Stimulated activated effector memory CD8-positive, alpha-beta T cell treated with anti-CD3 and anti-CD28 coated beads, Interleukin-12 subunit alpha, Interleukin-12 subunit beta, amount 100 ng/mL, for 72 hours (primary cell): Measurements from ENCODE around the gene SPNS2.
A peak's percentile ranks its signal among the peaks of the same experiment; 100 is the strongest.

ENCODE experiments used
- ATAC-seq: fragments of 150-1000 bp; cut with Tn5 transposase; 2 replicates; pipeline ENCODE4 v1.10.0; 2021
- DNase-seq, 2 donors: peaks; one replicate each; pipeline ENCODE4 v3.0.0; 2021 to 2022; ENCODE audit warnings: low spot score in 2 of 2
- H3K27ac Mint-ChIP-seq: one replicate; pipeline ENCODE4 v1.8.0; 2022; ENCODE audit warnings: mild to moderate bottlenecking, mixed read lengths
- H3K36me3 Mint-ChIP-seq: one replicate; pipeline ENCODE4 v1.8.0; 2022; ENCODE audit warnings: mild to moderate bottlenecking, mixed read lengths
- H3K4me1 Mint-ChIP-seq: one replicate; pipeline ENCODE4 v1.8.0; 2022; ENCODE audit warnings: mixed read lengths
- H3K4me3 Mint-ChIP-seq: one replicate; pipeline ENCODE4 v1.8.0; 2022; ENCODE audit warnings: mild to moderate bottlenecking, mixed read lengths
- H3K9me3 Mint-ChIP-seq: one replicate; pipeline ENCODE4 v1.8.0; 2022; ENCODE audit warnings: mixed read lengths

The SPNS2 gene

DNA sequence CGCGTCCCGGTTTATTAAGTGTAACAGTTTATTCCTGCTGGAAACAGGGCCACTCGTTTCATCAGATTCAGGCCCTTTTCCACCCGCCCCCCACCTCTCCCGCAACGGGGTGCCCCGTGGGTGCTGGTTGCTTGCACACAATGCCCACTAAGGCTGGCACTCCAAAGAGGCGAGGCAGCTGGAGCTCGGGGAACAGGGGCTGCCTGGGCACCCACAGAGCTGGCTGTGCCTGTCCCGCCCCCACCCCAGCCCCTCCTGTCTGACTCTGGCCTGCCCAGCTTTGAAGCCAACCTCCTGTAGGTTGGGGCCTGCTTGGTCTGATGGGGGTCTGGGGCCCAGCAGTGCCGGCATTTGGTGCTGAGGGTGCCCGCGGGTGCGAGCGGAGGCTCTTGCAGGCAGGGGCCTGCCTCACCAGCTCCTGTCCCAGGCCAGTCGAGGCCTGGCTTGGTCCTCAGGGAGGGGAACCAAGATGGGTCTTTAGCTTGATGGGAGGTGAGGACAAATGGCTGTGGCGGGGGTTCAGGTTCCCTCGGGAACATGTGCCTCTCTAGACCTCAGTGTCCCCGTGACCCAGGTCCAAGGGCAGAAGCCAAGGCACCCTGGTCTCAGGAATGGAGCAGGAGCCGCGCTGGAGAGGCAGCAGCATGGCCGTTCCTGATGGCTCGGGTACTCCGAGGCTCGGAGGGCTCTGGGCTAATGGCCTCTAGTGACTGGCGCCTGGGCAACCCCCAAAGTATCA, 36.4 kb downstream of the SPNS2 start:
- Mint-ChIP-seq H3K4me1 (no peaks in the 10 kb centered on the region), H3K4me3 (no peak overlapping the region), H3K9me3 (no peaks in the 10 kb centered on the region), H3K36me3 (peaks cover 28% of the 10 kb centered on the region), H3K27ac (peak overlapping the region; percentile 55)
- no peak for ATAC-seq
- no peak for DNase-seq

DNA sequence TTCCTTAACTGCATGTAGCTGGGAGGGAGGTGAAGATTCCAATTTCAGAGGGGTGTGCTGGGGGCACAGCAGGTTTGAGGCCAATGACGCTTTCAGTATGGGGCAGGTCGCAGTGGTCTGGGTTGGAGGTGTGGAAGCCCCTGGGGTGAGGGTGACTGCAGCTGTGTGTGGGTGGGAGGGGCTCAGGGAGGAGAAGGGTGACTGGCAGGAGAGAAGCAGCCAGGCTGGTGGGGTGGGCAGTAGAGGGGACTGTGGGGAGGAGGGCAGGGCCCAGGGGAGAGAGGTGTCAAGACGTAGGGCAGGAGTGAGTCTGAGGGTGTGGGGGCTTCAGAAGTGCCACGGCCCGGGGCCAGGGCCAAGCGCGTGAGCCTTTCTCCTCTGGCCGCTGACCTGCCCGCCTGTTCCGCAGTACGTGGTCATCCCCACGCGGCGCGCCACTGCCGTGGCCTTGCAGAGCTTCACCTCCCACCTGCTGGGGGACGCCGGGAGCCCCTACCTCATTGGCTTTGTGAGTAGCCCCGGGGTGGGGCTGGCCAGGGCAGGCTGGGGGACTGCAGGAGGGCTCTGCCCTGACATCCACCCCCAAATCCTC, 37.1 kb downstream of the SPNS2 start:
- H3K4me3 Mint-ChIP-seq: no peak overlapping the region
- no peaks in the 10 kb centered on the region for H3K4me1 Mint-ChIP-seq
- H3K27ac Mint-ChIP-seq: peak overlapping the region; percentile 55
- peaks cover 35% of the 10 kb centered on the region for H3K36me3 Mint-ChIP-seq
- ATAC-seq: no peak
- H3K9me3 Mint-ChIP-seq: no peaks in the 10 kb centered on the region
- no peak for DNase-seq

DNA sequence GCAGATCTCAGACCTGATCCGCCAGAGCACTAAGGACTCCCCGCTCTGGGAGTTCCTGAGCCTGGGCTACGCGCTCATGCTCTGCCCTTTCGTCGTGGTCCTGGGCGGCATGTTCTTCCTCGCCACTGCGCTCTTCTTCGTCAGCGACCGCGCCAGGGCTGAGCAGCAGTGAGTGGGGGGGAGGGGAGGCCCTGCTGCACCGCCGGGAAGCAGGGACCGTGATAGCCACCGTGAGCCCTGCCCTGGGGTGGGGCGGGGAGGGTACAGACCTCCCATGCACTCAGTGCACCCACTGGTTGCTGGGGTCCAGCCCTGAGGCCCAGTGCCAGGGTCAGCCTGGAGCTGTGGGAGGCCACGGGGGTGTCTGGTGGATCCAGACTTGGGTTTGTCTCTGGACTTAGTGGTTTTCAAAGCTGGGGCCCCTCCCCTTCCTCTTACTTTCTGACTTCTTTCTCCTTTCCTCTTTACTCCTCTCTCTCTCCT, 37.6 kb downstream of the SPNS2 start:
- Mint-ChIP-seq H3K4me3 (no peak overlapping the region), H3K36me3 (peaks cover 39% of the 10 kb centered on the region), H3K4me1 (no peaks in the 10 kb centered on the region), H3K27ac (no peak overlapping the region), H3K9me3 (no peaks in the 10 kb centered on the region)
- DNase-seq (no peak), ATAC-seq (peak; percentile 3)

DNA sequence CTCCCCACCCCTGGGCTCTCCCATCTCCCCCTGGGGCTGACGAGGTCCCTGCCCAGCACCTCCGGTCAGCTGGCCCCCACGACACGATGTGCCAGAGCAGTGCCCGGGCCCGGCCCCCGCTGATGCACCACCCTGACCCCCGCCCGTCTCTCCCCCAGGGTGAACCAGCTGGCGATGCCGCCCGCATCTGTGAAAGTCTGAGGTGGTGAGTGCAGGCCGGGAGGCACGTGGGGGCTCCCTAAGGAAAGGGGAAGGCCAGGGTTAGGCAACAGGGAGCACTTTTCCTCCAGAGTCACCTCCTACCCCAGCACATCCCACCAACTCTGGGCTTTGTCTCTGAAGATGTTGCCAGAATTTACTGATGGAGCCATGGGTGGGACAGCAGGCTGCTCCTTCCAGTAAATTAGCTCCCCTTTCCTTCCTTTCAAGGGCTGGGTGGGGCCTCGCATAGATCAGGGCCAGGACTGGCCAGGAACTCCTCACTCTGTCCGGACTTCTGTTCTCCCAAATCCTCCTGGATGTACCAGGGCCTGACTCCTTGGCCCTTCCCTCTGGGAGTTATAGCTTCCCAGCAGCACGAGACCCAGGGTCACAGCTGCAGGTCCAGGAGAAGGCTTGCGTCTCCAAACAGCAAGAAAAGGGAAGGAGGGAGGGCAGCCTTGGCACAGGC, 38.2 kb downstream of the SPNS2 start:
- Mint-ChIP-seq H3K4me1 (no peaks in the 10 kb centered on the region), H3K9me3 (no peaks in the 10 kb centered on the region), H3K36me3 (peaks cover 42% of the 10 kb centered on the region), H3K4me3 (no peak overlapping the region), H3K27ac (peak overlapping the region; percentile 17)
- no peak for DNase-seq
- no peak for ATAC-seq

DNA sequence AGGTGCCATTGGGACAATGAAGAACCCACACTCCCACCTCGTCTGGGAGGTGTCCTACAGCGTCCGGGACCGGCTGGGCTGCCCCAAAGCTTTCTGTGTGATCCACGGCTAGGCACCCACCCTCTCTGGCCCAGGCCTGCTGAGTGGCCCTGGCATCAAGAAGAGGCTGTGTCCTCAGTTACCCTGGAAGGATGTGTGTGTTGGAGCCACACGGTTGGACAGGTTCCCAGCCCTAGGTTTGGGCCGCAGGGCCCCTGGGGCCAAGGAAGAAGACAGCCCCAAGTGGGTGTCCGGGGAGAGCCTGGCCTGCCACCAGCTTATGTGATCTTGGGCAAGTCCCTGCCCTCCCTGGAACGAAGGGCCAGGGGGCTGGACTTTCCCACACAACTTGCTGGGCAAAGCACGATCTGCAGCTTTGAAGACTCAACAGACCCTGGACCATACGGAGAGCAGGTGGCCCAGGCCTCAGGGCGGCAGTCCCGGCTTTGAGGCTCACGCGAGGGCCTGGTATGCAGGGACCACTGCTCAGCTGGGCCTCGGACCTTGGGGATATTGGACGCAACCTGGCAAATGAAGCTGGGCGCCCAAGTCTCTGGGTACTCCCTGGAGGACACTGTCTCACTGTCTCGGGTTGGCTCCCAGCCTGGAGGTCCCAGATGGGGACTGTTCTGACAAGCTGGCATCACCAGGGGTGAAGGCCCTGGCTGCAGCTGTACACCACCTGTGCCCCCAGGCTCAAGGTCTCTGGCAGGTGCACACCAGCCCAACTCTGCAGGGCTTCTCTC, 39.0 kb downstream of the SPNS2 start:
- ATAC-seq: no peak
- Mint-ChIP-seq H3K27ac (peak overlapping the region; percentile 17), H3K4me1 (no peaks in the 10 kb centered on the region), H3K36me3 (peaks cover 44% of the 10 kb centered on the region), H3K4me3 (no peak overlapping the region), H3K9me3 (no peaks in the 10 kb centered on the region)
- no peak for DNase-seq

DNA sequence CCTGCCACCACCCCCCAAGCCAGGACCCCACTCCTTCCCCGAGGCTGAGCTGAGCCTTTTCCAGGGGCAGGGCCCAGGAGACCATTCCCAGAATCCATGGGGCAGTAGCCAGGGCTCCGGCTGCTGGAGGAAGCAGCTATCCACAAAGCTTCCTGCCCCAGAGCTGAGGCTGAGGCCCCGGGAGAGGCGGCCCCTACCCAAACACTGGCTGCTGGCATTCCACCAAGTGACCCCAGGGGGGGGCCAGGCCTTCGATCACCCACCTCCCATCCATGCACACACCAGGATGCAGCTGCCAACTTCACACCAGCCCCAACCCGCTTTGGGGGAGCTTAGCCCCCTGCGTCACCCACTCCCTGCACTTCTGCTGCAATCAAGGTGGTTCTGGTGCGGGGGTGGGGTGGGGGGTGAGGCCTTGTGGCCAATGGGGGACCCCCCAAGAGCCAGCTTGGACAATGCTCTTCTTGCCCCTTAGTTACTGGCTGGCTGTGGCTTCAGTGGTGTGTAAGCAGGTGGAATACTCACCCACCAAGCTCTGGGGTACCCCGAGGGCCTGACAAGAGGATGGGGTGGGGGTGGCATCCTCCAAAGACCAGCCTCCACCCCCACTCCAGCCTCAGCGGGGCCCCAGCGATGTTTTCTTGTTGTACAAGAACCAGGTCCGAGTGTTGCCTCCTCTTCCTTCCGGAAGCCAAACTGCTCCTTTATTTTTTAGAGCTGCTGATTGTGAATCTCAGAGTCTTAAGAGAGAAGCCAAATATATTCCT, 39.7 kb downstream of the SPNS2 start:
- Mint-ChIP-seq H3K9me3 (no peaks in the 10 kb centered on the region), H3K27ac (no peak overlapping the region), H3K36me3 (peaks cover 51% of the 10 kb centered on the region), H3K4me3 (no peak overlapping the region), H3K4me1 (no peaks in the 10 kb centered on the region)
- ATAC-seq (no peak), DNase-seq (no peak)

DNA sequence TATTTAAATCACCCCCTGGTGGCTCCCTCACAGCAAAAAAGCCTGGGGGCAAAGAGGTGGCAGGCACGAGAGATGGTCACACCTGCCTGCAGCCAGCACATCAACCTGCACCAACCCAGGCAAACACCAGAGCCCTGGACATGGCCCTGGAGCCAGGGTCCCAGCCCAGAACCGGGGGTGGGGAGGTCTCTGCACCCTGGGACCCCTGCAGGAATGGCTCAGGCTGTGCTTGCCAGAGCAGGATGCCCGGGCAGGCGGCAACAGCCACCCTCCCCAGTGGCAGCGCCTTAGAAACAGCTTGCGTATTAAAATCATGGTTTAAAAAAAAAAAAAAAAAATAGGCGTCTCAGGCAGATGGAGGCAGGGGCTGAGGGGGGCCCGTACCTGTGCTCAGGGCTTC, 40.3 kb downstream of the SPNS2 start:
- H3K36me3 Mint-ChIP-seq: peaks cover 56% of the 10 kb centered on the region
- no peak for DNase-seq
- no peak for ATAC-seq

DNA sequence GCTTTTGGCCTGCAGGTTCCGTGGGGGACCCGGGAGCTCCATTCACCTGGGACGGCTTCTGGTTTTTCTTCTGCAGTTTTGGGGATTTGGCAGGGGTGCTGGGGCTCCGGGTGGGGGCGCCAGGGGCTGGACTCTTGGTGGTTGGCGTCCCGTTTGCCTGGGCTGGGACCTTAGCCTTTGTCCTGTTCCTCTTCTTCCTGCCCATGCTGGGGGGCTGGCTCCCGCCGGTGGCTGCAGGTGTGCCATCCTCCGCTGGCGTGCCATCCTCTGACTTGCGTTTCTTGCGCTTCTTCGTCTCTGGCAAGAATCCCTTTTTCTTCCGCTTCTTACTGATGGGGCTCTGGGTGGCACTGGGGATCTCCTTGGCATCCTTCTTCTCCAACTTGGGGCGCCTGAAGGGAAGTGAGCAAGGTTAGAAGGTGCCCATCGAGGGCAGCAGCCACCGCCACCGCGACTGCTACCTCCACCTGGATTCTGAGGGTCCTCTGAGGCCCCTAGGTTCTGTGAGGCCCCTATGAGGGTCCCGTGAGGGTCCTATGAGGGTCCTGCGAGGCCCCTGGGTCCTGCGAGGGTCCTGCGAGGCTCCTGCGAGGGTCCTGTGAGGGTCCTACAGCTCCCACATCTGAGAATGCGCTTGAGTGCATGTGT, 41.0 kb downstream of the SPNS2 start:
- H3K4me1 Mint-ChIP-seq: no peaks in the 10 kb centered on the region
- H3K27ac Mint-ChIP-seq: no peak overlapping the region
- ATAC-seq: no peak
- H3K4me3 Mint-ChIP-seq: no peak overlapping the region
- H3K9me3 Mint-ChIP-seq: no peaks in the 10 kb centered on the region
- DNase-seq: no peak
- H3K36me3 Mint-ChIP-seq: peaks cover 56% of the 10 kb centered on the region

More for the DNA sequence above, 40.3 kb downstream of the SPNS2 start:
- Mint-ChIP-seq H3K4me3 (no peak overlapping the region), H3K9me3 (no peaks in the 10 kb centered on the region), H3K4me1 (no peaks in the 10 kb centered on the region), H3K27ac (no peak overlapping the region)

DNA sequence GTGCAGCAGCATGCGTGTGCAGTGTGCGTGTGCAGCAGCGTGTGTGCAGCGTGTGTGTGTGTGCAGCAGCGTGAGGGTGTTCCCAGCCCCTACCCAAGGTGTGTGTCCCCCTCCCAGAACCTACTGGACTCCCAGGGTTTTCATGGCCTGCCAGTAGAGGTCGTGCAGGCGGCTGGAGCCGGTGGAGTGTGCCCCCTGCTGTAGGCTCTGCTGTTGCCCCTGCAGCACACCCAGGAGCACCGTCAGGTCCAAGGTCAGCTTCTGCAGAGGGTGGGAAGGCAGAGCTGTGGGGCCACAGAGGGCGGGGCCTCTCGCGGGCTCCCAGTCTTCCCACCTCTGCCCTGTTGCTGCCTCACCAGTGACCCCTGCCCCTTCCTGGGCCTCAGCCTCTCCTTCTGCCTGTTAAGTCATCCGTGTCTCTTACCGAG, 41.6 kb downstream of the SPNS2 start:
- Mint-ChIP-seq H3K4me1 (no peaks in the 10 kb centered on the region), H3K36me3 (peaks cover 61% of the 10 kb centered on the region), H3K4me3 (no peak overlapping the region), H3K27ac (no peak overlapping the region), H3K9me3 (no peaks in the 10 kb centered on the region)
- DNase-seq (no peak), ATAC-seq (no peak)

DNA sequence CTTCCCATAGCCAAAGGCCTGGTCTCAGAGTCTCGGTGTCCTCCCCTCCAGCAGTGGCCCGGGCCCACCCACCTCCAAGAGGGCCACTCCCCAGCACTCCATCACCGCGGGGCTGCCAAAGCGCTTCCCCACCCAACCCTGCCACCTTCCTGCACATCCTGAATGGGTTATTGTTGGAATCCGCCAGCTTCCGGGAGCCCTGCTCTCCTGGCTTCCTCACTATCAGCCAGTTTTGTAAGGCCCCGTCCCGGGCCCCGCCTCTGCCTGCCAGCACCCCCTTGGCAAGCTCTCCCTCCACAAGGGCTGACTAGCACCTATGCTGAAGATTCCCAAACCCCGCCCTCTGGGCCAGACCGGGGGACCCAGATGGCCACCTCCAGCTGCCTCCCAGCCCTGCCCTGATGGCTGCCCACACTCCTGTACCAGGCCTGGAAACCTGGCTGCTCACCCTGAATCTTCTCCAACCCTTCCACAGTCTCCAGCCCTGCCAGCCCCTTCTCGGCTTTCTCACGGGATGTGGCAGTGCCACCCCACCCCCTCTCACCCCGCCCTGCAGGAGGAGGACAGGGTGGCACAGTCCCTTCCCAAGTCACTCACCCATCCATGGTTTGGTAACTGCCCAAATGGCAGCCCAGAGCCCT, 42.1 kb downstream of the SPNS2 start:
- H3K4me1 Mint-ChIP-seq: no peaks in the 10 kb centered on the region
- peak overlapping the region; percentile 77 for H3K27ac Mint-ChIP-seq
- no peak for ATAC-seq

DNA sequence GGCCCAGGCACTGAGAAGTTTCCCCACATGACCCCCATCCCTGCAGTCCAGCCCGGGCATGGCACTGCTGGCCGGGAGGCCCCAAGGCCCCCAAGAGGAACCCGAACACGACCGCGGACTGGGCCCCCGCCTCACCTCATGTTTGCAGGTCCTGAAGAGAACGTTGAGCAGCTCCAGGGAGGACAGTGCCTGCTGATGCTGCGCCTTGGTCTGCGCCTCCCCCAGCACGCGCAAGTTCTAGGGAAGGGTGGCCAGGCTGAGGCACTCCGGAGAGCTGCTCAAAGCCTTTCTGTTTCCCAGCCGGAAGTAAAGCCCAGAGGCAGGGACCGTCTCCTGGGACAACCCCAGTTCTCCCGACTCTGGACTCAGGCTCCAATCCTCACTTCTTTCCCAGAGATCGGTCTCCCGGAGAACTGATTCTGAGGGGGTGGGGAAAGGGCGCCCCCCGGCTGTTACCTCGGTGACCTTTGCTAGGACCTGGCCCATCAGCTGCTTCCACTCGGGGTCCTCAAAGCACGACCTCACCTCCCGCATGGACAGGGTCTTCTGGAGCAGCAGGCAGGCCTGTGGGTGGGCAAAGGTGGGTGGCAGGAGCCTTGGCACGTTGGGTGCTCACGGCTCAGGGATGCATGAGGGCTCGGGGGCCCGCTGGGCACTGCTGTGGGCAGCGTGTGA, 42.8 kb downstream of the SPNS2 start:
- H3K4me3 Mint-ChIP-seq: no peak overlapping the region
- DNase-seq (no peak), ATAC-seq (no peak)
- no peaks in the 10 kb centered on the region for H3K9me3 Mint-ChIP-seq
- H3K4me1 Mint-ChIP-seq: no peaks in the 10 kb centered on the region
- H3K36me3 Mint-ChIP-seq: peaks cover 74% of the 10 kb centered on the region
- H3K27ac Mint-ChIP-seq: peak overlapping the region; percentile 77

More for the DNA sequence above, 42.1 kb downstream of the SPNS2 start:
- H3K9me3 Mint-ChIP-seq: no peaks in the 10 kb centered on the region
- no peak for DNase-seq
- H3K4me3 Mint-ChIP-seq: no peak overlapping the region
- H3K36me3 Mint-ChIP-seq: peaks cover 67% of the 10 kb centered on the region

DNA sequence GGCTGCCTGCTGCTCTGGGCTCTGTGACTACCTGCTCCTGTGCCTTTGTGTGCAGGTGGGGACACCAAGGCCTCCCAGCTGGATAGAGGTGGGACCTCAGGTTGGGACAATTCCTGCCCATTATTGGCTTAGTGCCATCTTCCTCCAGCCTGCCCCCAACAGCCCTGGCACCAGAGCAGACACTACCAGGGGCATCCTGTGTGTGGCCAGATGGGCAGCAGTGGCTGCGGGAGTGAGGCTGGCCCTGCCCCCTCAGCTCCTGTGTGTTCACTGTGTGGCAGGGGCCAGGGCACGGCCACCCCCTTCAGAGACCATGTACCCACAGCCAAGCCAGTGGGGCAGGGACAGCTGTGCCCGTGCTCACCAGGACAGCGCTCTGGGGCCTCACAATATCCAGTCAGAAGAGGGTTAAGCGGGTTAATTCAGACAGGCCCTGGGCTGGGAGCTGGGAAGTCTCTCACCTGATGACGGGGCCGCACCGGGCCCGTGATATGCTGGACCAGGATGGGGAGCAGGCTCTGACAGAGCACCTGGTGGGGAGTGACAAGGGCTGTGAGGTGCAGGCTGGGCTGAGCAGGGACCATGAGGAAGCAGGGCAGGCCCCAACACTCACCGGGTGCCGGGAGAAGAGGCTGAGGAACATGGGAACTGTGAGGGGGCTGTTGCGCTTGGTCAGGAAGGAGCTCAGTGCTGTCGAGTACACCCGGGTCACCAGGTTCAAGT, 43.5 kb downstream of the SPNS2 start:
- Mint-ChIP-seq H3K27ac (no peak overlapping the region), H3K9me3 (no peaks in the 10 kb centered on the region), H3K4me1 (no peaks in the 10 kb centered on the region), H3K36me3 (peaks cover 81% of the 10 kb centered on the region), H3K4me3 (no peak overlapping the region)
- ATAC-seq: no peak
- no peak for DNase-seq

DNA sequence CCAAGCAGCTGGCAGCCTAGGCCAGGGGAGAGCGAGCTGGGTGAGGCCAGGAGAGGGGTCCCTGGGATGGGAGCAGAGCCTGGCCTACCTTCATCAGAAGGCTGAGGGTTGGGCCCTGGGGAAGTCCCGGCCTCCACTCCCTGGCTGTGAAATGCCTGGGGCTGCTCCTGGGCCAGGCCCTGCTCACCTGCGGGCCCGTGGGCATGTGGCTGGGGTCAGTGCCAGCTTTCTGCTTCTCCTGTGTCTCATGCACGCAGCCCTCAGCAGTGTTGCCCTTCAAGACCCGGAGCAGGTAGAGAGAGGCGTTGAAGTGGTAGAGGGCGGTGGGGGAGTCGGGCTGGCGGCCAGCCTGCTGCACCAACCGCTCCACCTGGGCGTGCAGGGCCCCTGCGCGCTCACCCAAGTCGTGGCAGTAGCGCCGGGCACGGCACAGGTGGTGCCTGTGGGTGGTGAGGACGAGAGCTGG, 44.1 kb downstream of the SPNS2 start:
- Mint-ChIP-seq H3K4me1 (no peaks in the 10 kb centered on the region), H3K36me3 (peaks cover 86% of the 10 kb centered on the region), H3K27ac (no peak overlapping the region), H3K4me3 (no peak overlapping the region), H3K9me3 (no peaks in the 10 kb centered on the region)
- no peak for ATAC-seq
- DNase-seq: no peak
